ENCODE data around the gene ZDHHC11B.

Gene ZDHHC11B

DNA sequence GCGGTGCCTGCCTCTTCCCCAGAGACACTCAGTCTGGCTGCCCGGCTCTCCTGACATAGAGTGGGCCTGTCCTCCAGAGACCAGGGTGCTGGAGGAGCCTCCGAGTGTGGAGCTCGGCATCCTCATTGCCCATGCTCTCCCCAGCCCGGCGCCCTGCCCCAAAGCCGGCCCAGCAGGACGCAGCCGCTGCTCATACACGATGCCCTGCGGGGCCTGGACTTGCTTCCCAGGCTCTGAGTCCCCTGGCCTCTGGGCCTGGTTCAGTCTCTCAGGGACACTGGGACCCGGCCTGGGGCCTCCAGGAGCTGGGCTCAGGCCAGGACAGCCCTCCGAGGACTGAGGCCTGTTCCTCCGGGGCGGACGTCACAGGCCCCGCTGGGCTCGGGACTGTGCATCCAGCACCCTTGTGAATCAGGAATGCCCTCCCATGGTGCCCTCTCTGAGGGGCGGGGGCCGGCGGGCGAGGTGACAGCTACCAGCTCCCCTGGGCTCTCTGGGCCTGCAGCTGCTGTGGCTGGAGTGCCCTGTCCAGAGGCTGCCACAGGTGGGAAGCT, 114.6 kb downstream of the ZDHHC11B start:
- Histone ChIP-seq H3K27ac (ENCODE audit: extremely low read depth, low read depth, low read length) (no peak overlapping the region), H3K36me3 (ENCODE audit: control insufficient read depth in 2 of 2, insufficient read depth in 1 of 2, low read length in 2 of 2) (peaks cover 0 to 31% of the 10 kb centered on the region in 2 experiments; a peak in 1 of 3 replicates), H3K9me3 (ENCODE audit: control insufficient read depth, insufficient read depth, low read depth, low read length) (no peaks in the 10 kb centered on the region), H3K4me1 (ENCODE audit: control insufficient read depth, insufficient read depth, low read length) (peaks cover 19% of the 10 kb centered on the region), H3K4me3 (ENCODE audit: low read depth, low read length) (no peak overlapping the region)
- TF ChIP-seq GLIS1 (tag by site-specific recombination; IDR thresholded peaks at IDR 0.05): peak; percentile 11; the same call in 1 of the 2 replicates
- 0 out of 2 replicates have a peak, but pooled peaks have one; percentile 44 for TF ChIP-seq SCRT1 (tag by site-specific recombination; IDR thresholded peaks at IDR 0.05; ENCODE audit: borderline replicate concordance)
- TF ChIP-seq, protein P1, sequence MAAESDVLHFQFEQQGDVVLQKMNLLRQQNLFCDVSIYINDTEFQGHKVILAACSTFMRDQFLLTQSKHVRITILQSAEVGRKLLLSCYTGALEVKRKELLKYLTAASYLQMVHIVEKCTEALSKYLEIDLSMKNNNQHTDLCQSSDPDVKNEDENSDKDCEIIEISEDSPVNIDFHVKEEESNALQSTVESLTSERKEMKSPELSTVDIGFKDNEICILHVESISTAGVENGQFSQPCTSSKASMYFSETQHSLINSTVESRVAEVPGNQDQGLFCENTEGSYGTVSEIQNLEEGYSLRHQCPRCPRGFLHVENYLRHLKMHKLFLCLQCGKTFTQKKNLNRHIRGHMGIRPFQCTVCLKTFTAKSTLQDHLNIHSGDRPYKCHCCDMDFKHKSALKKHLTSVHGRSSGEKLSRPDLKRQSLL (tag by site-specific recombination; IDR thresholded peaks at IDR 0.05): peak; percentile 46; the same call in 1 of the 2 replicates
- TF ChIP-seq SCRT2 (tag by site-specific recombination; IDR thresholded peaks at IDR 0.05): peak; percentile 50; the same call in 1 of the 2 replicates
- no peak for TF ChIP-seq ZNF140 (tag by site-specific recombination; IDR thresholded peaks at IDR 0.05)
- TF ChIP-seq ZNF354C (tag by site-specific recombination; IDR thresholded peaks at IDR 0.05; ENCODE audit: borderline replicate concordance, low read depth): no peak
- CTCF ChIA-PET: interaction anchor here (0.6 to 5.4 kb wide), 15 partner anchors 10 to 539 kb away, joined by 3 to 39 read pairs (median 4); no protein-coding TSS in a partner anchor
- POLR2A ChIA-PET: interaction anchor here (0.8 to 1.1 kb wide), 4 partner anchors 12 to 223 kb away, joined by 3 to 4 read pairs (median 4); partner anchors contain the start of genes BRD9 and TRIP13

DNA sequence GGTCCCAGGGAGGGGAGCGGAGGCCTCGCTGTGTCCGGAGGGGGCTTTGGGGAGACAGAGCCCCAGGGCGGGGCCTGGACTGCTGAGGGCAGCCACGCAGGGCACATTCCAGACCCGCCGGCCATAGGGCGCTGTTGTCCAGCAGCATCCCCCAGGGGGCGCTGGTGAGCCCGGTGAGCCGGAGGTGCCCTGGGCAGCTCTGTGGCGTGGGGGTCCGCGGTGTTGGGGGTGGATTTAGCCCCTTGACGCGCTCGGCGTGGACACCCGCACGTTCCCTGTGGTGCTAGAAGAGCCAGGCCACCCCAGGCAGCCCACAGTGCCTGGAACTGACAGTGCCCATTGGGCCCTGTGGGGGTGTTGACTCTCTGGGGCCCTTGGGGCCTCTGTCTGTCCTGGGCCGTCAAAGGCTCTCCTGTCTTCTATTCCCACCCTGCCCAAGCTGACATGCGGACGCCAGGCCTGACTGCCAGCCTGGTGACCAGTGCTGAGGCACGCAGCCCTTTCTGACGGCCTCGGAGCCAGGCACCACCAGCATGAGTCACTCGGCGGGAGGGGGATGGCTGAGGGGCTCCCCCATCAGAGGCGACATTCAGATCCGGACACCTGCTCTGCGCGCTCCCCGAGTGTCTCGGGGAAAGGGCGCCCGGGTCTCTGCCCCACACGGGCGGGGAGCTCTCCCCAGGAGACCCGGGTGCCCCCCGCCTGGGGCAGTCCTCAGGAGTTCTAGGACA, 115.3 kb downstream of the ZDHHC11B start:
- TF ChIP-seq, protein P2, sequence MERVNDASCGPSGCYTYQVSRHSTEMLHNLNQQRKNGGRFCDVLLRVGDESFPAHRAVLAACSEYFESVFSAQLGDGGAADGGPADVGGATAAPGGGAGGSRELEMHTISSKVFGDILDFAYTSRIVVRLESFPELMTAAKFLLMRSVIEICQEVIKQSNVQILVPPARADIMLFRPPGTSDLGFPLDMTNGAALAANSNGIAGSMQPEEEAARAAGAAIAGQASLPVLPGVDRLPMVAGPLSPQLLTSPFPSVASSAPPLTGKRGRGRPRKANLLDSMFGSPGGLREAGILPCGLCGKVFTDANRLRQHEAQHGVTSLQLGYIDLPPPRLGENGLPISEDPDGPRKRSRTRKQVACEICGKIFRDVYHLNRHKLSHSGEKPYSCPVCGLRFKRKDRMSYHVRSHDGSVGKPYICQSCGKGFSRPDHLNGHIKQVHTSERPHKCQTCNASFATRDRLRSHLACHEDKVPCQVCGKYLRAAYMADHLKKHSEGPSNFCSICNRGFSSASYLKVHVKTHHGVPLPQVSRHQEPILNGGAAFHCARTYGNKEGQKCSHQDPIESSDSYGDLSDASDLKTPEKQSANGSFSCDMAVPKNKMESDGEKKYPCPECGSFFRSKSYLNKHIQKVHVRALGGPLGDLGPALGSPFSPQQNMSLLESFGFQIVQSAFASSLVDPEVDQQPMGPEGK (tag by site-specific recombination; IDR thresholded peaks at IDR 0.05): peak; percentile 52; the same call in 1 of the 2 replicates
- TF ChIP-seq, protein P3, sequence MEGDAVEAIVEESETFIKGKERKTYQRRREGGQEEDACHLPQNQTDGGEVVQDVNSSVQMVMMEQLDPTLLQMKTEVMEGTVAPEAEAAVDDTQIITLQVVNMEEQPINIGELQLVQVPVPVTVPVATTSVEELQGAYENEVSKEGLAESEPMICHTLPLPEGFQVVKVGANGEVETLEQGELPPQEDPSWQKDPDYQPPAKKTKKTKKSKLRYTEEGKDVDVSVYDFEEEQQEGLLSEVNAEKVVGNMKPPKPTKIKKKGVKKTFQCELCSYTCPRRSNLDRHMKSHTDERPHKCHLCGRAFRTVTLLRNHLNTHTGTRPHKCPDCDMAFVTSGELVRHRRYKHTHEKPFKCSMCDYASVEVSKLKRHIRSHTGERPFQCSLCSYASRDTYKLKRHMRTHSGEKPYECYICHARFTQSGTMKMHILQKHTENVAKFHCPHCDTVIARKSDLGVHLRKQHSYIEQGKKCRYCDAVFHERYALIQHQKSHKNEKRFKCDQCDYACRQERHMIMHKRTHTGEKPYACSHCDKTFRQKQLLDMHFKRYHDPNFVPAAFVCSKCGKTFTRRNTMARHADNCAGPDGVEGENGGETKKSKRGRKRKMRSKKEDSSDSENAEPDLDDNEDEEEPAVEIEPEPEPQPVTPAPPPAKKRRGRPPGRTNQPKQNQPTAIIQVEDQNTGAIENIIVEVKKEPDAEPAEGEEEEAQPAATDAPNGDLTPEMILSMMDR (tag by site-specific recombination; IDR thresholded peaks at IDR 0.05): peak; percentile 78
- TF ChIP-seq ZBTB8A (tag by site-specific recombination; IDR thresholded peaks at IDR 0.05) (peak; percentile 52), BCL11B (tag by site-specific recombination; IDR thresholded peaks at IDR 0.05; ENCODE audit: low read depth) (peak; percentile 85; the same call in 1 of the 2 replicates), ZNF555 (tag by site-specific recombination; conservative IDR thresholded peaks at IDR 0.05) (no peak), ZNF10 (tag by site-specific recombination; IDR thresholded peaks at IDR 0.05) (no peak), GLIS2 (tag by site-specific recombination; IDR thresholded peaks at IDR 0.05) (peak; percentile 62)
- TF ChIP-seq, protein P4, sequence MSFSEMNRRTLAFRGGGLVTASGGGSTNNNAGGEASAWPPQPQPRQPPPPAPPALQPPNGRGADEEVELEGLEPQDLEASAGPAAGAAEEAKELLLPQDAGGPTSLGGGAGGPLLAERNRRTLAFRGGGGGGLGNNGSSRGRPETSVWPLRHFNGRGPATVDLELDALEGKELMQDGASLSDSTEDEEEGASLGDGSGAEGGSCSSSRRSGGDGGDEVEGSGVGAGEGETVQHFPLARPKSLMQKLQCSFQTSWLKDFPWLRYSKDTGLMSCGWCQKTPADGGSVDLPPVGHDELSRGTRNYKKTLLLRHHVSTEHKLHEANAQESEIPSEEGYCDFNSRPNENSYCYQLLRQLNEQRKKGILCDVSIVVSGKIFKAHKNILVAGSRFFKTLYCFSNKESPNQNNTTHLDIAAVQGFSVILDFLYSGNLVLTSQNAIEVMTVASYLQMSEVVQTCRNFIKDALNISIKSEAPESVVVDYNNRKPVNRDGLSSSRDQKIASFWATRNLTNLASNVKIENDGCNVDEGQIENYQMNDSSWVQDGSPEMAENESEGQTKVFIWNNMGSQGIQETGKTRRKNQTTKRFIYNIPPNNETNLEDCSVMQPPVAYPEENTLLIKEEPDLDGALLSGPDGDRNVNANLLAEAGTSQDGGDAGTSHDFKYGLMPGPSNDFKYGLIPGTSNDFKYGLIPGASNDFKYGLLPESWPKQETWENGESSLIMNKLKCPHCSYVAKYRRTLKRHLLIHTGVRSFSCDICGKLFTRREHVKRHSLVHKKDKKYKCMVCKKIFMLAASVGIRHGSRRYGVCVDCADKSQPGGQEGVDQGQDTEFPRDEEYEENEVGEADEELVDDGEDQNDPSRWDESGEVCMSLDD (tag by site-specific recombination; IDR thresholded peaks at IDR 0.05): peak; percentile 71
- POLR2A ChIA-PET: interaction anchor here (0.6 to 1.1 kb wide), 3 partner anchors 12 to 224 kb away, joined by 3 to 6 read pairs (median 4); partner anchors contain the start of genes BRD9 and TRIP13

More for the DNA sequence above, 115.3 kb downstream of the ZDHHC11B start:
- Histone ChIP-seq H3K4me3 (ENCODE audit: low read depth, low read length) (no peak overlapping the region), H3K36me3 (ENCODE audit: control insufficient read depth in 2 of 2, insufficient read depth in 1 of 2, low read length in 2 of 2) (peaks cover 0 to 37% of the 10 kb centered on the region in 2 experiments; a peak in 1 of 3 replicates), H3K4me1 (ENCODE audit: control insufficient read depth, insufficient read depth, low read length) (peaks cover 19% of the 10 kb centered on the region), H3K9me3 (ENCODE audit: control insufficient read depth, insufficient read depth, low read depth, low read length) (no peaks in the 10 kb centered on the region), H3K27ac (ENCODE audit: extremely low read depth, low read depth, low read length) (no peak overlapping the region)
- CTCF ChIA-PET: interaction anchor here (0.6 to 5.4 kb wide), 16 partner anchors 10 to 538 kb away, joined by 3 to 39 read pairs (median 4); no protein-coding TSS in a partner anchor
